Kidney (tissue), 14 donors: ENCODE measurements around the gene THTPA. TPM values are rescaled to one million over a fixed set of nuclear protein-coding genes. Genes with fewer than 3 reads are reported as not detected.
A peak's percentile ranks its signal among the peaks of the same experiment; 100 is the strongest.

Source experiments
- DNase-seq, 5 donors: peaks; one replicate each; pipeline ENCODE4 v3.0.0-alpha.2; 2013 to 2020
- FAIRE-seq: peaks from 2 replicates; lab custom pipeline; 2012; peaks lifted over from hg19 to GRCh38; lab: Jason Lieb, UNC
- H3K27ac ChIP-seq, 2 donors: one replicate each; pipeline ENCODE4 v1.7.0; 2013; ENCODE audit warnings: low read depth in 2 of 2, low read length in 2 of 2, inconsistent platforms in 1 of 2
- H3K27me3 ChIP-seq: one replicate; pipeline ENCODE4 v1.7.1; 2013; ENCODE audit warnings: low read length, inconsistent platforms; ENCODE audit not compliant: control insufficient read depth, insufficient read depth
- H3K36me3 ChIP-seq, 3 donors: one replicate each; pipeline versions ENCODE4 v1.7.0 to v1.7.1; 2013; ENCODE audit warnings: low read length in 3 of 3, control low read depth in 1 of 3, inconsistent platforms in 1 of 3; ENCODE audit not compliant: insufficient read depth in 3 of 3, control insufficient read depth in 2 of 3
- H3K4me1 ChIP-seq, 3 donors: one replicate each; pipeline versions ENCODE4 v1.7.0 to v1.7.1; 2013; ENCODE audit warnings: low read length in 3 of 3, inconsistent platforms in 1 of 3, low read depth in 1 of 3; ENCODE audit not compliant: control insufficient read depth in 2 of 3, insufficient read depth in 2 of 3
- H3K4me3 ChIP-seq, 3 donors: one replicate each; pipeline versions ENCODE4 v1.7.0 to v1.8.1; 2013; ENCODE audit warnings: low read length in 3 of 3, control low read depth in 1 of 3, inconsistent platforms in 1 of 3
- H3K9ac ChIP-seq, 3 donors: one replicate each; pipeline versions ENCODE4 v1.7.0 to v1.7.1; 2013; ENCODE audit warnings: low read length in 3 of 3, control low read depth in 1 of 3, inconsistent platforms in 1 of 3
- H3K9me3 ChIP-seq, 3 donors: one replicate each; pipeline versions ENCODE4 v1.7.0 to v1.7.1; 2013; ENCODE audit warnings: low read length in 3 of 3, control low read depth in 1 of 3, inconsistent platforms in 1 of 3; ENCODE audit not compliant: control insufficient read depth in 2 of 3, insufficient read depth in 1 of 3
- CTCF ChIP-seq: IDR thresholded peaks from 3 replicates; pipeline ENCODE4 v1.5.1; 2012; ENCODE audit warnings: mild to moderate bottlenecking, moderate library complexity, borderline replicate concordance; ENCODE audit not compliant: insufficient read depth; ENCODE audit errors: extremely low read depth
- intact Hi-C: fragments of 100-400 bp; cut with DNase I; formaldehyde crosslinking; loops from one replicate; pipeline ENCODE4 v1.11.1; 2022
- polyA plus RNA-seq: library from polyadenylated mRNA; stranded (reverse); fragments of 350-450 nt; fragmentation: Illumina TruSeq; extraction: RNeasy Lipid Tissue Mini Kit (QIAGEN cat#74804); gene quantifications from one replicate; pipeline ENCODE4 v1.2.3, GENCODE V29; 2014; ENCODE audit warnings: low read depth, low replicate concordance; ENCODE audit not compliant: insufficient read depth
- total RNA-seq: library from RNA; stranded (reverse); fragmentation: NEBNext Ultra II Directional; extraction: Animal tissue kit (Norgen Biotek cat#: 25700); gene quantifications from one replicate; pipeline ENCODE4 v1.2.1, GENCODE V29; 2021
- donor health status: control.
- donor health status: control.
- donor health status: control.
- donor health status: control.
- donor health status: control.
- donor health status: DM: yes; HTN: yes; CAD: no.
- donor health status: Normal renal cell carcinoma (clear cell type).

Gene THTPA
- total and polyA plus RNA-seq, 2 donors from 2014 or later = 24.4 to 38.4 TPM

- TF ChIP-seq CTCF = no peak
- intact Hi-C loops = no loop called here
Observed at GRCh38 chr14:23524954-23525353, 31.1 kb upstream of the THTPA start.

GRCh38 chr14:23525611-23526010 is 30.5 kb upstream of the THTPA start:
- H3K27me3 ChIP-seq = no peaks in the 10 kb centered on the region
- H3K9ac ChIP-seq = no peak overlapping the region
- H3K9me3 ChIP-seq = no peaks in the 10 kb centered on the region
- no peak for FAIRE-seq
- DNase-seq = peak in 1 of 5 donors; percentile 34
- H3K4me3 ChIP-seq = no peak overlapping the region
- H3K36me3 ChIP-seq = no peaks in the 10 kb centered on the region
- intact Hi-C loops = no loop called here
- peaks cover 0 to 4% (median 0%) of the 10 kb centered on the region in 3 donors for H3K4me1 ChIP-seq
- TF ChIP-seq CTCF = no peak
- no peak overlapping the region for H3K27ac ChIP-seq

More at GRCh38 chr14:23524954-23525353, 31.1 kb upstream of the THTPA start:
- FAIRE-seq (no peak), DNase-seq (peak in 2 of 5 donors; percentile 19 to 59)
- no peaks in the 10 kb centered on the region for H3K27me3 ChIP-seq
- H3K9ac ChIP-seq = no peak overlapping the region
- H3K36me3 ChIP-seq = no peaks in the 10 kb centered on the region
- H3K4me3 ChIP-seq = no peak overlapping the region
- H3K9me3 ChIP-seq = no peaks in the 10 kb centered on the region
- peaks cover 0 to 2% (median 0%) of the 10 kb centered on the region in 3 donors for H3K4me1 ChIP-seq
- no peak overlapping the region for H3K27ac ChIP-seq

DNA sequence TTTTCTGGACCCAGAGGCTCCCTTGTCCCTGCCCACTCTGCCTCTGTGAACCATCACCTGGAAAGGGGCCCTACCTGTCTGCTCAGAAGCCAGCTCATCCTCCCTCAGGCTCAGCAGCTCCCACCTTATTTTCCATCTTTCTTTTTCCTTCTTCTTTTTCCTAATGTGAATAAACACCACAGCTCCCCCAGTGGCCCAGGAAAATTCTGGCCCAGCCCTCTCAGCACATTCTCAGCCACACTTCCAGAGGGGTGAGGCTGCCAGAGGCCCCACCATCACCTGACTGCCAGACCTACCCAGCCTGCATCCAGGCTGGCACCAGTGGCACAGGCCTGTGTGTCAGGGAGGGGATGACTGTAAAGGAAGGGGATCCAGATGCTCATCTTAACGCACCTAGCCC is 27.5 kb upstream of the THTPA start:
- no peak for DNase-seq
- intact Hi-C loops = no loop called here
- no peak for TF ChIP-seq CTCF
- no peak for FAIRE-seq
- Histone ChIP-seq H3K4me3 (no peak overlapping the region), H3K27ac (no peak overlapping the region), H3K36me3 (no peaks in the 10 kb centered on the region), H3K9ac (no peak overlapping the region), H3K4me1 (peaks cover 0 to 4% (median 0%) of the 10 kb centered on the region in 3 donors), H3K9me3 (no peaks in the 10 kb centered on the region), H3K27me3 (no peaks in the 10 kb centered on the region)

DNA sequence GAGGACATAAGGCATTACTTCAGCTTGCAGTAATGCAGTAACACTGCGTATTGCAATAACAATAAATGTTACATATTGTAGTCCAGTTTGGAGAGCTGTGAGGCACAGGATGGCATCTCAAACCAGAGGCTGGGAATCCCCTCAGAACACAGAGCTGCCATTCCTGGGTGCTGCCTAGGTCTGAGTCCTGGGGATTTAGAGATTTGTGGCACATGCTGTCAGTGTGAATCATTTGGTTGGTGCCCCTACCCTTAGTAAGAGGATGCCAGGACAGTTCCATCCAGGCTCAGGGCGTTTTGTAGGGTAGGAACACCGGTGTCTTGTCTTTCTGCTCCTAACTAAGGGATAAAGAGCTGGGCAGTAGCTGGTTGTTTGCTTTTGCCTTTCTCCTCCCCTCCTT is 27.1 kb upstream of the THTPA start:
- intact Hi-C loops = no loop called here
- TF ChIP-seq CTCF = no peak
- no peaks in the 10 kb centered on the region for H3K27me3 ChIP-seq
- no peak overlapping the region for H3K27ac ChIP-seq
- no peak for DNase-seq
- no peaks in the 10 kb centered on the region for H3K9me3 ChIP-seq
- H3K36me3 ChIP-seq = no peaks in the 10 kb centered on the region
- no peak for FAIRE-seq
- no peak overlapping the region for H3K4me3 ChIP-seq
- H3K4me1 ChIP-seq = peaks cover 0 to 4% (median 0%) of the 10 kb centered on the region in 3 donors
- H3K9ac ChIP-seq = no peak overlapping the region
